ENCODE results near the gene ANKRD62. TPM values are rescaled to one million over a fixed set of nuclear protein-coding genes. Genes with fewer than 3 reads are reported as not detected.

The ANKRD62 gene
- total and polyA plus RNA-seq, 2 of the 4 experiments (the other 2 are of a cell fraction): not detected

GRCh38 chr18:12088731-12089375 lies 4.8 kb upstream of the ANKRD62 start:
- dilution Hi-C loops (cut with HindIII; ENCODE audit: low sequenced_read_pairs, unreplicated experiment): no loop called here
- WGBS, 2 experiments (ENCODE audit: extremely low coverage in 2 of 2, insufficient read length in 1 of 2): 52% methylated on average over 5 of the region's 5 CpGs; no CpG with 5 or more reads in 1 of the 2 experiments

More at GRCh38 chr18:12088731-12089375, 4.8 kb upstream of the ANKRD62 start:
- Histone ChIP-seq H3K4me2 (ENCODE audit: low read depth, low read length) (no peak overlapping the region), H3K27me3 (ENCODE audit: control insufficient read depth, insufficient read depth, low read length) (no peaks in the 10 kb centered on the region; the same call in 1 of the 2 replicates), H4K5ac (ENCODE audit: low read depth, low read length) (no peak overlapping the region), H2BK120ac (ENCODE audit: low read depth, low read length) (no peak overlapping the region), H3K4me3 (ENCODE audit: insufficient read depth, low read depth, low read length) (no peak overlapping the region), H2AK9ac (replicated peaks; ENCODE audit: low read depth, low read length, poor library complexity) (no peak overlapping the region), H3K79me1 (ENCODE audit: low read depth in 1 of 2, low read length in 2 of 2) (no peaks in the 10 kb centered on the region), H4K8ac (ENCODE audit: low read depth in 2 of 2, low read length in 2 of 2) (no peak overlapping the region), H2AK5ac (ENCODE audit: low read depth, low read length) (no peak overlapping the region), H3K36me3 (ENCODE audit: control insufficient read depth, insufficient read depth, low read length) (no peaks in the 10 kb centered on the region), H3K9me3 (ENCODE audit: control insufficient read depth, insufficient read depth, low read length) (0 out of 2 replicates have a peak, but pooled peaks cover 2% of the 10 kb centered on the region), H3K4me1 (ENCODE audit: control insufficient read depth, insufficient read depth, low read length) (no peaks in the 10 kb centered on the region), H2BK15ac (ENCODE audit: low read depth, low read length) (no peak overlapping the region), H2BK5ac (ENCODE audit: low read depth, low read length, poor library complexity, severe bottlenecking) (no peak overlapping the region), H3K23ac (ENCODE audit: low read depth, low read length) (no peak overlapping the region), H2AFZ (replicated peaks; ENCODE audit: low read length, poor library complexity) (peak overlapping the region; percentile 70), H3K9me1 (ENCODE audit: insufficient read depth, low read length) (no peaks in the 10 kb centered on the region), H3K4ac (ENCODE audit: low read depth, low read length) (no peak overlapping the region), H3K56ac (ENCODE audit: extremely low read depth, insufficient read depth, low read length) (no peak overlapping the region), H3K14ac (replicated peaks; ENCODE audit: low read depth, low read length) (no peak overlapping the region), H3K9ac (ENCODE audit: low read depth, low read length) (no peak overlapping the region), H4K91ac (ENCODE audit: insufficient read depth, low read depth, low read length) (no peak overlapping the region), H3K27ac (ENCODE audit: insufficient read depth, low read length) (no peak overlapping the region), H4K20me1 (ENCODE audit: insufficient read depth, low read length) (no peaks in the 10 kb centered on the region), H2BK20ac (ENCODE audit: low read depth, low read length) (no peak overlapping the region), H3K18ac (ENCODE audit: low read depth, low read length) (no peak overlapping the region)
- ATAC-seq (ENCODE audit: low read depth): no peak
- BruUV-seq (replicated peaks): no TSS peak
- intact Hi-C loops (cut with micrococcal nuclease): no loop called here
- ChIA-PET POLR2A (ENCODE audit: unreplicated experiment) (no interaction called here), CTCF (no interaction called here)
- in situ Hi-C loops (cut with MboI; ENCODE audit: low sequenced_read_pairs): no loop called here
- no peak for DNase-seq
- no peak for TF ChIP-seq RFX5 (IDR thresholded peaks at IDR 0.05; ENCODE audit: low read depth, low read length)
- TF ChIP-seq POLR2A (IDR thresholded peaks at IDR 0.05; ENCODE audit: low read depth, low read length): no peak
- TF ChIP-seq CTCF (conservative IDR thresholded peaks at IDR 0.05; ENCODE audit: low read depth, low read length): no peak
- no peak for TF ChIP-seq NFE2L2 (IDR thresholded peaks at IDR 0.05; ENCODE audit: low read depth, low read length)
- no peak for TF ChIP-seq BHLHE40 (IDR thresholded peaks at IDR 0.05; ENCODE audit: low read depth, low read length)
- TF ChIP-seq USF2 (IDR thresholded peaks at IDR 0.05; ENCODE audit: low read depth, low read length): no peak
- TF ChIP-seq RAD21 (IDR thresholded peaks at IDR 0.05; ENCODE audit: low read length): no peak
- TF ChIP-seq ELK1 (IDR thresholded peaks at IDR 0.05; ENCODE audit: borderline replicate concordance, low read depth, low read length): no peak
- TF ChIP-seq SMC3 (IDR thresholded peaks at IDR 0.05; ENCODE audit: low read depth, low read length): no peak
- no peak for TF ChIP-seq RCOR1 (IDR thresholded peaks at IDR 0.05; ENCODE audit: insufficient replicate concordance, low read length)
- TF ChIP-seq CHD1 (IDR thresholded peaks at IDR 0.05; ENCODE audit: low read depth, low read length): no peak
- no peak for TF ChIP-seq MXI1 (IDR thresholded peaks at IDR 0.05; ENCODE audit: borderline replicate concordance, low read depth, low read length)
- no peak for TF ChIP-seq MAFK (IDR thresholded peaks at IDR 0.05; ENCODE audit: low read depth, low read length)
- no peak for TF ChIP-seq FOS (IDR thresholded peaks at IDR 0.05; ENCODE audit: low read depth, low read length)
- TF ChIP-seq MAZ (IDR thresholded peaks at IDR 0.05; ENCODE audit: borderline replicate concordance, low read depth, low read length): no peak
- TF ChIP-seq CEBPB (IDR thresholded peaks at IDR 0.05; ENCODE audit: low read depth, low read length): no peak

Measured in IMR-90 (cell line).